ENCODE data around the gene XYLT1. TPM values are rescaled to one million over a fixed set of nuclear protein-coding genes. Genes with fewer than 3 reads are reported as not detected.

The XYLT1 gene
- polyA plus RNA-seq, 1 of the 3 experiments (the other 2 are of a cell fraction) = 17.6 TPM

DNA sequence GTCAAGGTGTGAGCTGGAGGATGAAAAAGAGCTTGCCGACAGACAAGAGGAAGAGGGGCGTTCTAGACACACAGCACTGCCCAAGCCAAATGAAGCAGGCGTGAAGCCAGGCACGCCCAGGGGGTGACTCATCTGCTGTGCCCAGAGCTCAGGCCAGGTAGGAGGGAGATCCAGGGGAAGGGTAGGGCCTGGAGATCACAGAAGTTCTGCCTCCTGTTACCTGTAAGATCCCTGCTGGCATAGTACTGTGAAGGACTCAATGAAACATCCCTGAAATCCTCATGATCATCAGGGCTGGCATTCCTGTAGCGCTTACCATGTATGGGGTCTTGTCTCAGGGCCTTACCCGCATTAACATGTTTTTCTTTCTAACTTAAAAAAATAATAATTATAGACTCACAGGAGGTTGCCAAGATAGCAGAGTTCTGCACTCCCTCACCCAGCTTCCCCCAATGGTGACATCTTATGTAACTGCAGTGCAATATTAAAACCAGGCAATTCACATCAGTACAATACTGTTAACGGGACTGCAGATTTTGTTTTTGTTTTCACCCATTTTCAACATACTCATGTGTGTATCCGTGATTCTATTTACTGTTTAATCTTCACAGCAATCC, 158.6 kb downstream of the XYLT1 start:
- no peak overlapping the region for H3K4me2 ChIP-seq
- peaks cover 0 to 3% of the 10 kb centered on the region in 2 experiments for H3K36me3 ChIP-seq (replicated peaks in 1 of 2; ENCODE audit: control insufficient read depth in 1 of 2, insufficient read depth in 2 of 2, low read length in 1 of 2)
- no peak for TF ChIP-seq MEF2A (IDR thresholded peaks at IDR 0.05; ENCODE audit: borderline replicate concordance, low read depth)
- TF ChIP-seq SIN3A (IDR thresholded peaks at IDR 0.05; ENCODE audit: borderline replicate concordance, low read depth, low read length) = no peak
- no peak for TF ChIP-seq TAF1 (IDR thresholded peaks at IDR 0.05; ENCODE audit: borderline replicate concordance, low read depth, low read length)
- no peak for TF ChIP-seq EP300 (IDR thresholded peaks at IDR 0.05; ENCODE audit: borderline replicate concordance in 1 of 2, low read depth in 1 of 2, low read length in 1 of 2)
- TF ChIP-seq RXRA (IDR thresholded peaks at IDR 0.05; ENCODE audit: borderline replicate concordance, low read depth) = no peak
- TF ChIP-seq MXI1 (IDR thresholded peaks at IDR 0.05; ENCODE audit: low read depth, low read length) = no peak
- TF ChIP-seq FOXJ3 (CRISPR knock-in tag; IDR thresholded peaks at IDR 0.05) = no peak
- TF ChIP-seq FOXM1 (IDR thresholded peaks at IDR 0.05; ENCODE audit: low read depth) = no peak
- TF ChIP-seq RFX5 (IDR thresholded peaks at IDR 0.05; ENCODE audit: low read length) = no peak
- no peak for TF ChIP-seq EZH2phosphoT487 (IDR thresholded peaks at IDR 0.05; ENCODE audit: borderline replicate concordance, low read depth)
- TF ChIP-seq SMC3 (IDR thresholded peaks at IDR 0.05; ENCODE audit: low read depth, low read length) = no peak
- no peak for TF ChIP-seq RAD21 (IDR thresholded peaks at IDR 0.05; ENCODE audit: low read length)
- TF ChIP-seq, protein P1, sequence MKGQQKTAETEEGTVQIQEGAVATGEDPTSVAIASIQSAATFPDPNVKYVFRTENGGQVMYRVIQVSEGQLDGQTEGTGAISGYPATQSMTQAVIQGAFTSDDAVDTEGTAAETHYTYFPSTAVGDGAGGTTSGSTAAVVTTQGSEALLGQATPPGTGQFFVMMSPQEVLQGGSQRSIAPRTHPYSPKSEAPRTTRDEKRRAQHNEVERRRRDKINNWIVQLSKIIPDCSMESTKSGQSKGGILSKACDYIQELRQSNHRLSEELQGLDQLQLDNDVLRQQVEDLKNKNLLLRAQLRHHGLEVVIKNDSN (IDR thresholded peaks at IDR 0.05; ENCODE audit: borderline replicate concordance, low read depth) = no peak
- TF ChIP-seq, protein P2, sequence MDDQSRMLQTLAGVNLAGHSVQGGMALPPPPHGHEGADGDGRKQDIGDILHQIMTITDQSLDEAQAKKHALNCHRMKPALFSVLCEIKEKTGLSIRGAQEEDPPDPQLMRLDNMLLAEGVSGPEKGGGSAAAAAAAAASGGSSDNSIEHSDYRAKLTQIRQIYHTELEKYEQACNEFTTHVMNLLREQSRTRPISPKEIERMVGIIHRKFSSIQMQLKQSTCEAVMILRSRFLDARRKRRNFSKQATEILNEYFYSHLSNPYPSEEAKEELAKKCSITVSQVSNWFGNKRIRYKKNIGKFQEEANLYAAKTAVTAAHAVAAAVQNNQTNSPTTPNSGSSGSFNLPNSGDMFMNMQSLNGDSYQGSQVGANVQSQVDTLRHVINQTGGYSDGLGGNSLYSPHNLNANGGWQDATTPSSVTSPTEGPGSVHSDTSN (IDR thresholded peaks at IDR 0.05) = no peak
- TF ChIP-seq ELF1 (IDR thresholded peaks at IDR 0.05) = no peak
- TF ChIP-seq, protein P3, sequence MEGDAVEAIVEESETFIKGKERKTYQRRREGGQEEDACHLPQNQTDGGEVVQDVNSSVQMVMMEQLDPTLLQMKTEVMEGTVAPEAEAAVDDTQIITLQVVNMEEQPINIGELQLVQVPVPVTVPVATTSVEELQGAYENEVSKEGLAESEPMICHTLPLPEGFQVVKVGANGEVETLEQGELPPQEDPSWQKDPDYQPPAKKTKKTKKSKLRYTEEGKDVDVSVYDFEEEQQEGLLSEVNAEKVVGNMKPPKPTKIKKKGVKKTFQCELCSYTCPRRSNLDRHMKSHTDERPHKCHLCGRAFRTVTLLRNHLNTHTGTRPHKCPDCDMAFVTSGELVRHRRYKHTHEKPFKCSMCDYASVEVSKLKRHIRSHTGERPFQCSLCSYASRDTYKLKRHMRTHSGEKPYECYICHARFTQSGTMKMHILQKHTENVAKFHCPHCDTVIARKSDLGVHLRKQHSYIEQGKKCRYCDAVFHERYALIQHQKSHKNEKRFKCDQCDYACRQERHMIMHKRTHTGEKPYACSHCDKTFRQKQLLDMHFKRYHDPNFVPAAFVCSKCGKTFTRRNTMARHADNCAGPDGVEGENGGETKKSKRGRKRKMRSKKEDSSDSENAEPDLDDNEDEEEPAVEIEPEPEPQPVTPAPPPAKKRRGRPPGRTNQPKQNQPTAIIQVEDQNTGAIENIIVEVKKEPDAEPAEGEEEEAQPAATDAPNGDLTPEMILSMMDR (IDR thresholded peaks at IDR 0.05) = no peak
- TF ChIP-seq TCF12 (IDR thresholded peaks at IDR 0.05) = no peak
- no peak for TF ChIP-seq NFIC (IDR thresholded peaks at IDR 0.05; ENCODE audit: borderline replicate concordance)
- ChIA-PET CTCF (interaction anchor here (0.8 to 1.6 kb wide), 6 partner anchors 12 to 156 kb away, joined by 3 to 4 read pairs (median 3); no protein-coding TSS in a partner anchor), POLR2A (interaction anchor here (0.7 to 1.1 kb wide), 3 partner anchors 17 to 157 kb away, joined by 3 read pairs; no protein-coding TSS in a partner anchor)
- 84% methylated on average over 8 of the region's 8 CpGs for WGBS (ENCODE audit: low lambda C conversion rate)
- H3K27me3 ChIP-seq (ENCODE audit: insufficient read depth) = no peaks in the 10 kb centered on the region
- H3K27ac ChIP-seq (ENCODE audit: low read depth in 2 of 2, low read length in 1 of 2) = peak overlapping the region; percentile 69 to 94
- peaks cover 18 to 30% of the 10 kb centered on the region in 2 experiments; a peak in 3 of 4 replicates for H3K4me1 ChIP-seq (ENCODE audit: control insufficient read depth in 1 of 2, insufficient read depth in 2 of 2, low read depth in 1 of 2, low read length in 1 of 2)
- no peak overlapping the region for H3K9ac ChIP-seq
- H2AFZ ChIP-seq (ENCODE audit: low read depth) = no peak overlapping the region
- H3F3A ChIP-seq (replicated peaks; ENCODE audit: insufficient read depth) = peaks cover 22% of the 10 kb centered on the region
- H3K4me3 ChIP-seq (ENCODE audit: low read depth in 2 of 2, low read length in 1 of 2) = no peak overlapping the region
- H3K79me2 ChIP-seq (ENCODE audit: insufficient read depth) = peaks cover 100% of the 10 kb centered on the region
- H4K20me1 ChIP-seq (ENCODE audit: insufficient read depth) = peaks cover 100% of the 10 kb centered on the region
- no peak for DNase-seq
- no peaks in the 10 kb centered on the region for H3K9me2 ChIP-seq
- H3K9me3 ChIP-seq = no peaks in the 10 kb centered on the region

Data from SK-N-SH (cell line).